Natural killer cell (primary cell): ENCODE data around the gene C1QL1. TPM values are rescaled to one million over a fixed set of nuclear protein-coding genes. Genes with fewer than 3 reads are reported as not detected.

Source experiments
- ATAC-seq, 3 donors: fragments of 150-1000 bp in 2 of 3; fragments of 200-7000 bp in 1 of 3; cut with Tn5 transposase; 1 replicate in 1 of 3; 2 replicates in 2 of 3; pipeline ENCODE4 v1.10.0; 2021; ENCODE audit warnings: mild to moderate bottlenecking in 2 of 3, moderate library complexity in 2 of 3
- DNase-seq, 2 donors: peaks; one replicate each; pipeline versions ENCODE4 v3.0.0 to v3.0.0-alpha.2; 2013 to 2021; ENCODE audit warnings: mixed read lengths in 1 of 2
- H3K27ac ChIP-seq: one replicate; pipeline ENCODE4 v1.5.1; 2013; ENCODE audit warnings: mild to moderate bottlenecking, low read length
- H3K27me3 ChIP-seq: one replicate; pipeline ENCODE4 v1.6.1; 2013; ENCODE audit warnings: low read length; ENCODE audit not compliant: control insufficient read depth, insufficient read depth
- H3K36me3 ChIP-seq: one replicate; pipeline ENCODE4 v1.6.1; 2013; ENCODE audit warnings: low read length; ENCODE audit not compliant: control insufficient read depth, insufficient read depth
- H3K4me1 ChIP-seq: one replicate; pipeline ENCODE4 v1.6.1; 2013; ENCODE audit warnings: low read length; ENCODE audit not compliant: control insufficient read depth, insufficient read depth
- H3K4me3 ChIP-seq: one replicate; pipeline ENCODE4 v1.5.1; 2013; ENCODE audit warnings: low read length
- H3K9me3 ChIP-seq: one replicate; pipeline ENCODE4 v1.6.1; 2013; ENCODE audit warnings: low read length; ENCODE audit not compliant: control insufficient read depth, insufficient read depth
- H3K27ac Mint-ChIP-seq, 2 donors: one replicate each; pipeline ENCODE4 v1.8.0; 2022; ENCODE audit warnings: mild to moderate bottlenecking in 2 of 2, mixed read lengths in 2 of 2, moderate library complexity in 1 of 2
- H3K27me3 Mint-ChIP-seq, 2 donors: one replicate each; pipeline ENCODE4 v1.8.0; 2022; ENCODE audit warnings: low read depth in 2 of 2, mixed read lengths in 2 of 2
- H3K36me3 Mint-ChIP-seq: one replicate; pipeline ENCODE4 v1.8.0; 2022; ENCODE audit warnings: mixed read lengths
- H3K4me1 Mint-ChIP-seq, 2 donors: one replicate each; pipeline ENCODE4 v1.8.0; 2022; ENCODE audit warnings: mixed read lengths in 2 of 2
- H3K4me3 Mint-ChIP-seq: one replicate; pipeline ENCODE4 v1.8.0; 2022; ENCODE audit warnings: mild to moderate bottlenecking, moderate library complexity, mixed read lengths
- H3K9me3 Mint-ChIP-seq, 2 donors: one replicate each; pipeline ENCODE4 v1.8.0; 2022; ENCODE audit warnings: mixed read lengths in 2 of 2
- WGBS: methylation state at CpG from one replicate; pipeline ENCODE4 v1.1.7; 2013; ENCODE audit warnings: missing lambda C conversion rate; ENCODE audit not compliant: insufficient coverage; 5-methylcytosine and 5-hydroxymethylcytosine counted together
- intact Hi-C: fragments of 100-400 bp; cut with micrococcal nuclease; formaldehyde crosslinking; loops from one replicate; pipeline ENCODE4 v1.14.2; 2022
- total RNA-seq, 4 donors: library from RNA; stranded (reverse); fragments of 120-200 nt in 1 of 4; gene quantifications; one replicate each; pipeline versions ENCODE4 v1.2.3 to v1.2.4, GENCODE V29; 2013 to 2022
- TF ChIP-seq, protein P1 (sequence below): fragments of 200-600 bp; IDR thresholded peaks from one replicate; pipeline ENCODE4 v1.8.0; 2022; ENCODE audit warnings: antibody characterized with exemption

The C1QL1 gene
- total RNA-seq, 3 donors from 2014 or later (not counting 1 experiment from before 2014, with no cell fraction given) = not detected

DNA sequence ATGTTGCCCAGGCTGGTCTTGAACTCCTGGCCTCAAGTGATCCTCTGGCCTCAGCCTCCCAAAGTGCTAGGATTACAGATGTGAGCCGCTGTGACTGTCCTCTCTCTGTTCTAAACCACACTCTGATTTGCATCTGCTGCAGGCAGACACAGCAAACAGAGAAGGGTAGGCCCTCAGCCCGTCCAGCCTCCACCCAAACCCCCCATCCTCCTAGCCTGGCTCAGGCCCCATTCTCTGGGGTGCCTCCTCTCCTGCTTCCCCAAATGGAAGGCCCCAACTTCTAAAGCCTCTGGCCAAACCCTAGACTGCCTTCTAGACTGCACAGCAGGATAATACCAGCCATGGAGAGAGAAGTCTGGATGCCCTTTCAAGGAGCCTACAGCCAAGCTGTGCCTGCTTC is 48.7 kb downstream of the C1QL1 start:
- Histone ChIP-seq H3K27me3 (peaks cover 5% of the 10 kb centered on the region), H3K27ac (no peak overlapping the region), H3K9me3 (no peaks in the 10 kb centered on the region), H3K4me3 (no peak overlapping the region), H3K4me1 (peaks cover 4% of the 10 kb centered on the region), H3K36me3 (no peaks in the 10 kb centered on the region)
- DNase-seq (no peak), ATAC-seq (no peak)
- peaks cover 4 to 21% of the 10 kb centered on the region in 2 donors for H3K27me3 Mint-ChIP-seq
- H3K4me1 Mint-ChIP-seq = peaks cover 4 to 5% of the 10 kb centered on the region in 2 donors
- H3K4me3 Mint-ChIP-seq = no peak overlapping the region
- H3K27ac Mint-ChIP-seq = no peak overlapping the region
- intact Hi-C loops = no loop called here
- H3K9me3 Mint-ChIP-seq = no peaks in the 10 kb centered on the region
- 85% methylated on average over 2 of the region's 2 CpGs for WGBS
- TF ChIP-seq, protein P1, sequence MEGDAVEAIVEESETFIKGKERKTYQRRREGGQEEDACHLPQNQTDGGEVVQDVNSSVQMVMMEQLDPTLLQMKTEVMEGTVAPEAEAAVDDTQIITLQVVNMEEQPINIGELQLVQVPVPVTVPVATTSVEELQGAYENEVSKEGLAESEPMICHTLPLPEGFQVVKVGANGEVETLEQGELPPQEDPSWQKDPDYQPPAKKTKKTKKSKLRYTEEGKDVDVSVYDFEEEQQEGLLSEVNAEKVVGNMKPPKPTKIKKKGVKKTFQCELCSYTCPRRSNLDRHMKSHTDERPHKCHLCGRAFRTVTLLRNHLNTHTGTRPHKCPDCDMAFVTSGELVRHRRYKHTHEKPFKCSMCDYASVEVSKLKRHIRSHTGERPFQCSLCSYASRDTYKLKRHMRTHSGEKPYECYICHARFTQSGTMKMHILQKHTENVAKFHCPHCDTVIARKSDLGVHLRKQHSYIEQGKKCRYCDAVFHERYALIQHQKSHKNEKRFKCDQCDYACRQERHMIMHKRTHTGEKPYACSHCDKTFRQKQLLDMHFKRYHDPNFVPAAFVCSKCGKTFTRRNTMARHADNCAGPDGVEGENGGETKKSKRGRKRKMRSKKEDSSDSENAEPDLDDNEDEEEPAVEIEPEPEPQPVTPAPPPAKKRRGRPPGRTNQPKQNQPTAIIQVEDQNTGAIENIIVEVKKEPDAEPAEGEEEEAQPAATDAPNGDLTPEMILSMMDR = no peak
- H3K36me3 Mint-ChIP-seq = no peaks in the 10 kb centered on the region

DNA sequence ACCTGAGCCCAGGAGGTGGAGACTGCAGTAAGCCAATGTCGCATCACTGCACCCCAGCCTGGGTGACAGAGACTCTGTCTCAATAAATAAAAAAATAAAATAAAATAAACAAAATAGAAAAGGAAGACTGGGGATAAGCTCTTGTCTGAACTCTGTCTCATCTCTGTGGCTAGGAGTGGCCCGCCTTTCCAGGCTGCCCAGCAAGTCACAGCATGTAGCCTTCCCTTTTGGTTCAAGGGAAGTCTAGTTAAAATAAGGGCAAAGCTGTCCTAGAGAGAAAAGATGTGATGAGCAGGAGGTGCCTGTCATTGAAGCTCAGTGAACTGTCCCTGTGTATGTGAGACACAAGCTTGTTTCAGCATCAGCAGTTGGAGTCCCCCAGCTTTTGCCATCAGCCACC is 50.1 kb downstream of the C1QL1 start:
- TF ChIP-seq, protein P1 = no peak
- ATAC-seq (no peak), DNase-seq (no peak)
- Histone ChIP-seq H3K9me3 (no peaks in the 10 kb centered on the region), H3K27me3 (peaks cover 5% of the 10 kb centered on the region), H3K27ac (no peak overlapping the region), H3K36me3 (no peaks in the 10 kb centered on the region), H3K4me1 (peaks cover 4% of the 10 kb centered on the region), H3K4me3 (no peak overlapping the region)
- no peak overlapping the region for H3K4me3 Mint-ChIP-seq
- no peak overlapping the region for H3K27ac Mint-ChIP-seq
- WGBS = 100% methylated on average over 1 of the region's 2 CpGs
- peaks cover 4 to 5% of the 10 kb centered on the region in 2 donors for H3K4me1 Mint-ChIP-seq
- intact Hi-C loops = no loop called here
- no peaks in the 10 kb centered on the region for H3K36me3 Mint-ChIP-seq
- H3K9me3 Mint-ChIP-seq = no peaks in the 10 kb centered on the region
- H3K27me3 Mint-ChIP-seq = peaks cover 16 to 28% of the 10 kb centered on the region in 2 donors

DNA sequence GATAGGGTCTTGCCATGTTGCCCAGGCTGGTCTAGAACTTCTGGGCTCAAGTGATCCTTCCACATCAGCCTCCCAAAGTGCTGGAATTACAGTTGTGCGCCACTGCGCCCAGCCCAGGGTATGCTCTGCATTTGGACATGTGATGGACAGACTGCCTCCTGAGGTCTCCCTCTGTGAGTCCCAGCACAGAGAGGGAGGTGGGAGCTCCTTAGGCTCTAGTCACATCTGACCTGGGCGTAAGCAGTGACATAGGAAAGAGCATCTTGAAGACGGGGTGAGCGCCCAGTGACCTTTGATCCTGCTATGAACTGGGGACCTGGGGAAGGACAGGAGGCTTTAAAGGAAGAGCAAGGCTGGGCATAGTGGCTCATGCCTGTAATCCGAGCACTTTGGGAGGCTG is 50.6 kb downstream of the C1QL1 start:
- H3K27ac Mint-ChIP-seq = no peak overlapping the region
- H3K4me3 Mint-ChIP-seq = no peak overlapping the region
- no peak for DNase-seq
- H3K9me3 ChIP-seq = no peaks in the 10 kb centered on the region
- H3K36me3 ChIP-seq = no peaks in the 10 kb centered on the region
- no peak overlapping the region for H3K27ac ChIP-seq
- H3K9me3 Mint-ChIP-seq = no peaks in the 10 kb centered on the region
- H3K27me3 ChIP-seq = peaks cover 5% of the 10 kb centered on the region
- no peak for ATAC-seq
- H3K4me1 Mint-ChIP-seq = peaks cover 4 to 5% of the 10 kb centered on the region in 2 donors
- H3K4me3 ChIP-seq = no peak overlapping the region
- peaks cover 20 to 31% of the 10 kb centered on the region in 2 donors for H3K27me3 Mint-ChIP-seq
- peaks cover 4% of the 10 kb centered on the region for H3K4me1 ChIP-seq
- intact Hi-C loops = no loop called here
- no peaks in the 10 kb centered on the region for H3K36me3 Mint-ChIP-seq
- TF ChIP-seq, protein P1 = no peak
- 87% methylated on average over 6 of the region's 6 CpGs for WGBS

DNA sequence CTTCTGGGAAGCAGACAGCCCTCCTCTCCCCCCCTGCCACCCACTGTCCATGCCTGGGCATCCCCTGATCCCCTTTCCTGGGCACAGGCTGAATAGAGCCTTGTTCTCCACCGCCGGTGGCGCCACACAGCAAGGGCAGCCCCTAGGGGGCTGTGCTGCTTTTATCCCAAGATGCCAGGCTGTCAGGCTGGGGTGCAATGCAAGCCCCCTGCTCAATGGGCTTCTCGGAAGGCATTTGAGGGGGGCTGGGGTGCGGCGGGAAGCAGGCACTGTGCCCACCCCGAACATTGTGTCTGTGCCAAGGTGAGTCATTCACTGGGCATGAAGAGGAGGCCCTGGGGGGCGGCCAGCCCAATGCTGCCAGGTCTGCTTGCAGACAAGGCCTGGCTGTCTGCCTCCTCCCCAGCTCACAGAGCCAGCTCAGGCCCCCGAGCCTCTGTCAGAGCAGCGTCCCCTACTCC is 51.3 kb downstream of the C1QL1 start:
- H3K27me3 ChIP-seq = peaks cover 7% of the 10 kb centered on the region
- no peak for ATAC-seq
- H3K36me3 Mint-ChIP-seq = no peaks in the 10 kb centered on the region
- no peak overlapping the region for H3K4me3 Mint-ChIP-seq
- no peaks in the 10 kb centered on the region for H3K36me3 ChIP-seq
- TF ChIP-seq, protein P1 = no peak
- peaks cover 4 to 5% of the 10 kb centered on the region in 2 donors for H3K4me1 Mint-ChIP-seq
- intact Hi-C loops = no loop called here
- 88% methylated on average over 9 of the region's 10 CpGs for WGBS
- H3K4me3 ChIP-seq = no peak overlapping the region
- peaks cover 24 to 33% of the 10 kb centered on the region in 2 donors for H3K27me3 Mint-ChIP-seq
- DNase-seq = no peak
- no peak overlapping the region for H3K27ac Mint-ChIP-seq
- H3K9me3 ChIP-seq = no peaks in the 10 kb centered on the region
- no peaks in the 10 kb centered on the region for H3K9me3 Mint-ChIP-seq
- H3K4me1 ChIP-seq = peaks cover 5% of the 10 kb centered on the region
- H3K27ac ChIP-seq = no peak overlapping the region
